K562 (cell line): ENCODE results near the gene CLCA2. TPM values are rescaled to one million over a fixed set of nuclear protein-coding genes. Genes with fewer than 3 reads are reported as not detected.

Experiments
- ATAC-seq: fragments of 200-7000 bp; cut with Tn5 transposase; 3 replicates; pipeline ENCODE4 v1.9.1; 2020; ENCODE audit warnings: moderate library complexity
- BruUV-seq: library from RNA; stranded (reverse); fragments of 400-500 nt; replicated peaks from 2 replicates; lab custom pipeline; 2021; lab: Mats Ljungman, UMichigan
- CTCF ChIA-PET: fragments of 300-600 bp; formaldehyde crosslinking; extraction: SDS; loops from one replicate; lab custom pipeline; 2021; ENCODE audit warnings: low intra/inter-chr PET ratio; lab: Yijun Ruan, JAX
- POLR2A ChIA-PET: fragments of 300-600, 350-650 bp; sonication (Branson Sonifier 250); formaldehyde crosslinking; extraction: SDS; loops from one replicate; lab custom pipeline; 2021; ENCODE audit warnings: antibody characterized with exemption, inconsistent platforms; lab: Yijun Ruan, JAX
- DNase-seq, 4 experiments: peaks; one replicate each; pipeline versions ENCODE4 v3.0.0 to v3.0.0-alpha.2; 2011 to 2018; ENCODE audit warnings: low spot score in 3 of 4, mixed read lengths in 3 of 4; ENCODE audit errors: extremely low read depth in 1 of 4
- FAIRE-seq: peaks from 2 replicates; lab custom pipeline; 2011; peaks lifted over from hg19 to GRCh38; lab: Jason Lieb, UNC
- H2AFZ ChIP-seq: 2 replicates; pipeline ENCODE4 v1.6.0; 2011; ENCODE audit warnings: low read depth, low read length, control low read depth, inconsistent platforms
- H3K27ac ChIP-seq: fragments of 200-600 bp; 3 replicates; pipeline ENCODE4 v1.8.0; 2011; ENCODE audit warnings: low read depth, mild to moderate bottlenecking, control low read depth, inconsistent platforms, low read length, moderate library complexity, mixed read lengths; ENCODE audit errors: extremely low read depth
- H3K27me3 ChIP-seq, 2 experiments: fragments of 300-600 bp in 1 of 2; 2 replicates in 1 of 2; 3 replicates in 1 of 2; pipeline versions ENCODE4 v1.6.0 to v1.8.0; 2011; ENCODE audit warnings: inconsistent platforms in 2 of 2, low read length in 2 of 2, mild to moderate bottlenecking in 1 of 2, mixed read lengths in 1 of 2, moderate library complexity in 1 of 2; ENCODE audit not compliant: control insufficient read depth in 2 of 2, insufficient read depth in 2 of 2
- H3K36me3 ChIP-seq: fragments of 300-600 bp; 3 replicates; pipeline ENCODE4 v1.8.0; 2011; ENCODE audit warnings: mild to moderate bottlenecking, low read length, inconsistent platforms; ENCODE audit not compliant: control insufficient read depth, insufficient read depth
- H3K4me1 ChIP-seq, 2 experiments: fragments of 200-600 bp in 1 of 2; replicated peaks in 1 of 2; 2 replicates in 1 of 2; 3 replicates in 1 of 2; pipeline versions ENCODE4 v1.5.1 to v1.8.0; 2011; ENCODE audit warnings: inconsistent platforms in 2 of 2, low read length in 2 of 2, mild to moderate bottlenecking in 1 of 2, mixed read lengths in 1 of 2, moderate library complexity in 1 of 2; ENCODE audit not compliant: control insufficient read depth in 2 of 2, insufficient read depth in 2 of 2
- H3K4me2 ChIP-seq: 2 replicates; pipeline ENCODE4 v1.6.1; 2011; ENCODE audit warnings: low read length, control low read depth, inconsistent platforms, mixed read lengths; ENCODE audit not compliant: insufficient read depth
- H3K4me3 ChIP-seq: fragments of 200-600 bp; sonication (generic), shearing (Covaris generic); 2 replicates; pipeline ENCODE4 v1.5.1; 2016; ENCODE audit warnings: control low read depth, inconsistent platforms
- H3K79me2 ChIP-seq: fragments of 200-600 bp; 3 replicates; pipeline ENCODE4 v1.8.0; 2011; ENCODE audit warnings: low read length, inconsistent platforms; ENCODE audit not compliant: control insufficient read depth, insufficient read depth
- H3K9ac ChIP-seq, 2 experiments: 2 replicates each; pipeline versions ENCODE4 v1.6.0 to v1.6.1; 2011; ENCODE audit warnings: low read depth in 2 of 2, low read length in 2 of 2, control low read depth in 1 of 2, inconsistent platforms in 1 of 2, mild to moderate bottlenecking in 1 of 2, mixed read lengths in 1 of 2; ENCODE audit not compliant: insufficient read depth in 1 of 2
- H3K9me1 ChIP-seq: one replicate; pipeline ENCODE4 v1.6.0; 2011; ENCODE audit warnings: inconsistent platforms, mild to moderate bottlenecking, low read length, moderate library complexity; ENCODE audit not compliant: control insufficient read depth, insufficient read depth
- H3K9me3 ChIP-seq: replicated peaks from 2 replicates; pipeline ENCODE4 v1.5.1; 2011; ENCODE audit warnings: low read depth, low read length, inconsistent platforms; ENCODE audit not compliant: control insufficient read depth, insufficient read depth
- H4K20me1 ChIP-seq: replicated peaks from 2 replicates; pipeline ENCODE4 v1.6.1; 2011; ENCODE audit warnings: low read length, inconsistent platforms, mixed read lengths; ENCODE audit not compliant: control insufficient read depth, insufficient read depth
- CBX8 ChIP-seq: fragments of 200-600 bp; sonication (generic); IDR thresholded peaks from 2 replicates; pipeline ENCODE4 v1.6.1; 2012; ENCODE audit warnings: borderline replicate concordance, mixed run types, low read depth, mild to moderate bottlenecking, moderate library complexity, mixed read lengths, low read length, control low read depth, inconsistent platforms; ENCODE audit not compliant: poor library complexity, severe bottlenecking; ENCODE audit errors: extremely low read depth
- DNMT1 ChIP-seq: fragments of 450-650 bp; IDR thresholded peaks from 2 replicates; pipeline ENCODE4 v1.6.1; 2016; ENCODE audit warnings: antibody characterized with exemption, mild to moderate bottlenecking
- KDM1A ChIP-seq, 2 experiments: fragments of 450-650 bp; IDR thresholded peaks; 2 replicates each; pipeline ENCODE4 v1.6.1; 2016; ENCODE audit warnings: mild to moderate bottlenecking in 2 of 2
- KLF1 ChIP-seq: fragments of 450-650 bp; IDR thresholded peaks from 2 replicates; pipeline ENCODE4 v1.6.1; 2016; ENCODE audit warnings: missing genetic modification characterization, missing compliant biosample characterization
- MAFK ChIP-seq: IDR thresholded peaks from 2 replicates; pipeline ENCODE4 v1.6.1; 2011; ENCODE audit warnings: low read length, improper control_type of control experiment
- NBN ChIP-seq: fragments of 450-650 bp; IDR thresholded peaks from 2 replicates; pipeline ENCODE4 v1.6.1; 2016; ENCODE audit warnings: low read depth, mild to moderate bottlenecking
- PCBP1 ChIP-seq: fragments of 200-400 bp; formaldehyde crosslinking; IDR thresholded peaks from 2 replicates; pipeline ENCODE4 v1.6.1; 2018; ENCODE audit warnings: mild to moderate bottlenecking, low read depth, low read length; ENCODE audit not compliant: poor library complexity, severe bottlenecking
- POLR2A ChIP-seq: fragments of 450-650 bp; conservative IDR thresholded peaks from 2 replicates; pipeline ENCODE4 v1.6.1; 2016
- RBM25 ChIP-seq: fragments of 200-400 bp; formaldehyde crosslinking; IDR thresholded peaks from 2 replicates; pipeline ENCODE4 v1.6.1; 2018; ENCODE audit warnings: low read length, low read depth, moderate library complexity; ENCODE audit not compliant: severe bottlenecking
- RCOR1 ChIP-seq, 2 experiments: IDR thresholded peaks; 2 replicates each; pipeline ENCODE4 v1.6.1; 2012; ENCODE audit warnings: low read depth in 2 of 2, low read length in 2 of 2, borderline replicate concordance in 1 of 2, improper control_type of control experiment in 1 of 2
- TRIM25 ChIP-seq: fragments of 450-650 bp; IDR thresholded peaks from 2 replicates; pipeline ENCODE4 v1.7.0; 2016; ENCODE audit warnings: borderline replicate concordance
- ZNF3 ChIP-seq: fragments of 250-450 bp; sonication (Bioruptor Pico); IDR thresholded peaks from 2 replicates; pipeline ENCODE4 v1.5.0; 2021; ENCODE audit warnings: mild to moderate bottlenecking, moderate library complexity
- ZNF311 ChIP-seq: fragments of 250-450 bp; sonication (Bioruptor Pico); IDR thresholded peaks from 2 replicates; pipeline ENCODE4 v1.4.0; 2020; ENCODE audit warnings: mild to moderate bottlenecking, moderate library complexity
- ZNF316 ChIP-seq: fragments of 450-650 bp; IDR thresholded peaks from 2 replicates; pipeline ENCODE4 v1.6.1; 2016
- ZNF551 ChIP-seq: fragments of 250-450 bp; sonication (Bioruptor Pico); IDR thresholded peaks from 2 replicates; pipeline ENCODE4 v1.5.0; 2021; ENCODE audit warnings: mild to moderate bottlenecking, moderate library complexity
- ZNF57 ChIP-seq: fragments of 450-650 bp; formaldehyde crosslinking; IDR thresholded peaks from 2 replicates; pipeline ENCODE4 v1.4.0; 2020; ENCODE audit warnings: mild to moderate bottlenecking, moderate library complexity
- WGBS: fragments of 100-300 bp; shearing (Covaris generic); methylation state at CpG from one replicate; pipeline ENCODE4 v1.1.6; 2016; ENCODE audit warnings: low coverage, mixed read lengths; ENCODE audit not compliant: insufficient coverage; ENCODE audit errors: missing lambda C conversion rate; 5-methylcytosine and 5-hydroxymethylcytosine counted together
- in situ Hi-C: fragments of 300-500 bp; cut with MboI; formaldehyde crosslinking; loops from 4 replicates; pipeline ENCODE4 v1.15.0; 2018; ENCODE audit warnings: inconsistent platforms, mixed read lengths
- intact Hi-C: fragments of 100-400 bp; cut with micrococcal nuclease; formaldehyde crosslinking; loops from 2 replicates; pipeline ENCODE4 v1.14.2; 2022
- polyA plus RNA-seq, 8 experiments: library from polyadenylated mRNA; depleted of rRNA in 4 of 8; stranded (reverse) in 5 of 8; unstranded in 3 of 8; fragments of >200 nt; fragmentation: Nextera tagmentation in 2 of 8; fragmentation: Illumina TruSeq in 1 of 8; extraction: Ambion mirVana in 2 of 8; extraction: Trizol in 1 of 8; gene quantifications; 2 replicates each; pipeline versions ENCODE4 v1.2.1 to v1.2.3, GENCODE V29; 2011 to 2014; ENCODE audit warnings: inconsistent platforms in 1 of 8, missing spikeins in 1 of 8
- total RNA-seq, 7 experiments: library from RNA; depleted of rRNA in 6 of 7; stranded (reverse); fragments of >200 nt in 6 of 7; fragmentation: Illumina TruSeq in 2 of 7; extraction: Trizol in 2 of 7; gene quantifications; 2 replicates each; pipeline versions ENCODE4 v1.2.1 to v1.2.3, GENCODE V29; 2011 to 2021; ENCODE audit warnings: low replicate concordance in 1 of 7

CLCA2 gene
- total and polyA plus RNA-seq, 9 of the 15 experiments (the other 6 are each of a cell fraction or from before 2014, with no cell fraction given): 0.03 TPM; not detected in 8

GRCh38 chr1:86477256-86477655 is 53.3 kb downstream of the CLCA2 start:
- POLR2A ChIA-PET: no interaction called here
- WGBS: 40% methylated on average over 4 of the region's 4 CpGs
- peaks cover 0 to 3% of the 10 kb centered on the region in 2 experiments; a peak in 1 of 5 replicates for H3K27me3 ChIP-seq
- TF ChIP-seq MAFK (no peak), POLR2A (no peak), NBN (no peak), ZNF311 (CRISPR knock-in tag) (no peak), ZNF57 (CRISPR knock-in tag) (no peak), ZNF551 (no peak), KLF1 (tag) (no peak), RBM25 (no peak), TRIM25 (no peak), KDM1A (IDR thresholded peaks at IDR 0.05) (no peak), PCBP1 (no peak), DNMT1 (no peak), RCOR1 (IDR thresholded peaks at IDR 0.05; ENCODE audit: borderline replicate concordance in 1 of 2, low read depth in 2 of 2, low read length in 2 of 2) (no peak), ZNF3 (no peak), CBX8 (no peak), ZNF316 (no peak)
- TF ChIP-seq, all 486 proteins: peak for 0
- no peak overlapping the region for H3K27ac ChIP-seq
- H3K4me3 ChIP-seq: no peak overlapping the region
- intact Hi-C loops: no loop called here
- FAIRE-seq (no peak), ATAC-seq (no peak), DNase-seq (no peak)
- H3K4me2 ChIP-seq: no peak overlapping the region
- no peaks in the 10 kb centered on the region for H3K9me1 ChIP-seq
- no peaks in the 10 kb centered on the region; a peak in 1 of 5 replicates for H3K4me1 ChIP-seq
- BruUV-seq: no TSS peak
- no peak overlapping the region for H3K9ac ChIP-seq
- peak overlapping the region; percentile 53 for H2AFZ ChIP-seq
- no peaks in the 10 kb centered on the region for H3K36me3 ChIP-seq
- in situ Hi-C loops: no loop called here
- H4K20me1 ChIP-seq: no peaks in the 10 kb centered on the region
- H3K9me3 ChIP-seq: no peaks in the 10 kb centered on the region
- CTCF ChIA-PET: no interaction called here
- H3K79me2 ChIP-seq: no peaks in the 10 kb centered on the region
